ENCODE results near the gene ANKRD31. TPM values are rescaled to one million over a fixed set of nuclear protein-coding genes. Genes with fewer than 3 reads are reported as not detected.

Gene ANKRD31
- total RNA-seq, 1 experiment from 2014 or later = 0.11 TPM

- Histone ChIP-seq H3K79me1 (ENCODE audit: insufficient read depth, low read depth, low read length, poor library complexity, severe bottlenecking) (no peaks in the 10 kb centered on the region), H3K27ac (ENCODE audit: insufficient read length, low read depth, low read length) (no peak overlapping the region), H2BK5ac (ENCODE audit: insufficient read length, low read length) (no peak overlapping the region), H3K4me2 (ENCODE audit: insufficient read depth, insufficient read length, low read length) (no peak overlapping the region), H2BK15ac (ENCODE audit: low read depth, low read length) (no peak overlapping the region), H2BK120ac (ENCODE audit: low read depth, low read length, poor library complexity, severe bottlenecking) (no peak overlapping the region), H3K79me2 (ENCODE audit: insufficient read depth, low read length) (no peaks in the 10 kb centered on the region), H4K91ac (ENCODE audit: insufficient read length, low read depth, low read length) (no peak overlapping the region), H3K4me1 (ENCODE audit: insufficient read depth, low read length) (peaks cover 3% of the 10 kb centered on the region; the same call in 1 of the 2 replicates), H3K9me3 (ENCODE audit: control insufficient read depth, low read depth, low read length) (no peaks in the 10 kb centered on the region), H3K14ac (ENCODE audit: insufficient read depth, low read length) (no peak overlapping the region), H2BK12ac (ENCODE audit: insufficient read length, low read depth, low read length) (no peak overlapping the region), H3K18ac (ENCODE audit: insufficient read length, low read depth, low read length) (no peak overlapping the region), H2AFZ (ENCODE audit: low read length) (peak overlapping the region; percentile 59), H4K8ac (replicated peaks; ENCODE audit: insufficient read length, low read depth, low read length) (no peak overlapping the region), H3K23ac (ENCODE audit: insufficient read length, low read depth, low read length) (no peak overlapping the region), H3K27me3 (ENCODE audit: insufficient read depth, low read length) (no peaks in the 10 kb centered on the region), H4K5ac (ENCODE audit: insufficient read length, low read depth, low read length) (no peak overlapping the region), H3T11ph (ENCODE audit: low read length) (no peak overlapping the region), H4K20me1 (ENCODE audit: control insufficient read depth, insufficient read depth, insufficient read length) (no peaks in the 10 kb centered on the region), H2BK20ac (ENCODE audit: low read depth, low read length, poor library complexity, severe bottlenecking) (no peak overlapping the region), H3K4ac (ENCODE audit: low read depth, low read length) (no peak overlapping the region), H2AK5ac (ENCODE audit: insufficient read length, low read length) (no peak overlapping the region), H3K23me2 (ENCODE audit: insufficient read length, low read depth, low read length, poor library complexity, severe bottlenecking) (no peaks in the 10 kb centered on the region), H3K56ac (ENCODE audit: insufficient read length, low read depth, low read length) (no peak overlapping the region), H3K9ac (ENCODE audit: extremely low read depth, insufficient read length, low read length) (no peak overlapping the region)
- no peak for DNase-seq
- Mint-ChIP-seq H3K4me3 (no peak overlapping the region), H3K36me3 (ENCODE audit: insufficient read depth in 1 of 3, low read depth in 3 of 3) (no peaks in the 10 kb centered on the region), H3K4me1 (peaks cover 37 to 38% of the 10 kb centered on the region in 2 experiments), H3K9me3 (no peaks in the 10 kb centered on the region), H3K27ac (peak overlapping the region in 2 of 3 experiments; percentile 2 to 54; a peak in 3 of 7 replicates), H3K27me3 (ENCODE audit: low read depth) (no peaks in the 10 kb centered on the region)
- TF ChIP-seq CTCF (conservative IDR thresholded peaks at IDR 0.05) = no peak
- WGBS (ENCODE audit: extremely low coverage, insufficient read length, low lambda C conversion rate) = no CpG with 5 or more reads among the region's 2 CpGs
Observed at GRCh38 chr5:75242067-75242466, 5.4 kb upstream of the ANKRD31 start.
